C4-2B (cell line): ENCODE data around the gene NSD1.

Experiments used
- ZFX ChIP-seq: fragments of 450-650 bp; IDR thresholded peaks from 2 replicates; pipeline ENCODE4 v1.6.1; 2017
- TF ChIP-seq, protein P1 (sequence below): fragments of 450-650 bp; conservative IDR thresholded peaks from 2 replicates; pipeline ENCODE4 v1.5.1; 2017; ENCODE audit warnings: mild to moderate bottlenecking

DNA sequence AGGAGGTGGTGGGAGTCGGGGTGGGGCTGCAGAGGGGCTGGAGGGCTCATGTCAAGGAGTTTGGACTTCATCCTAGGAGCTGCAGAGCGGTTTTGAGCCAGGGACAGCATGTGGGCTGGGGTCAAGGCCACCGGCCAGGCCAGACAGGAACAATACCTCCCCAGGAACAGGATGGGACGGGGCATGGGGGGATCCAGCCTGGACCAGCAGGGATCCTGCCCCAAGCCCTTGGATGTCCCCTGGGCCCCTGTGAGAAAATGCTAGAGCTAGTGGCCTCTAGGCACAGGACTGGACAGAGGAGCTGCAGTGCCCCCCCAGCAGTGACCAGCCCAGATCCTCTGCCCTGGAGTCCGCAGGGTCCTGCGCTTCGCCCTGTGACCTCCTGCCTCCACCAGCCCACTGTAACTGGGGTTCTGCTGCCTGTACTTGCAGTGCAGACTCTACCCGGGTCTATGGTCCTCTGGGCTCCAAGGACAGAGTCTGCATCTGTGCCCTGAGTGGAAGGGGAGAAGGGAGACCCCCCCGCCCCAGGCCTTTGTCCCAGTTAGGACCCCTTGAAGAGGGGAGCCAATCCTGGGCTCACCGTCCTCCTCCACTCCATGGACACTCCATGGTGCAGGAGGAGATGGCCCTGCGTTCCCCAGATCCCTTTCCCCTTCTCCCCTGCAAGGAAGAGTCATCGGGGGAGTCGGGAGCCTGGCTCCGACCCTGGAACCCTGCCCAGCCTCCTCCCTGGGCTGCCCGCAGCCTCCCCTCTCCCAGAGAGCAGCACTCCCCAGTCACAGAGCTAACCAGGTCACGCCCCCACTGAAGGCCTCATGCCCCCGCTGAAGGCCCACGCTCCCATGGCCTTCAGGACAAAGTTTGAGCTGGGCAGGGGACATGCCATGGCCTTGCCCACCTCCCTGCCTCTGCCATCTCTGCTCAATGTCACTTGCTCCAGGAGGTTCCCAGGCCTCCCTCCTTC lies 181.1 kb downstream of the NSD1 start:
- TF ChIP-seq, protein P1, sequence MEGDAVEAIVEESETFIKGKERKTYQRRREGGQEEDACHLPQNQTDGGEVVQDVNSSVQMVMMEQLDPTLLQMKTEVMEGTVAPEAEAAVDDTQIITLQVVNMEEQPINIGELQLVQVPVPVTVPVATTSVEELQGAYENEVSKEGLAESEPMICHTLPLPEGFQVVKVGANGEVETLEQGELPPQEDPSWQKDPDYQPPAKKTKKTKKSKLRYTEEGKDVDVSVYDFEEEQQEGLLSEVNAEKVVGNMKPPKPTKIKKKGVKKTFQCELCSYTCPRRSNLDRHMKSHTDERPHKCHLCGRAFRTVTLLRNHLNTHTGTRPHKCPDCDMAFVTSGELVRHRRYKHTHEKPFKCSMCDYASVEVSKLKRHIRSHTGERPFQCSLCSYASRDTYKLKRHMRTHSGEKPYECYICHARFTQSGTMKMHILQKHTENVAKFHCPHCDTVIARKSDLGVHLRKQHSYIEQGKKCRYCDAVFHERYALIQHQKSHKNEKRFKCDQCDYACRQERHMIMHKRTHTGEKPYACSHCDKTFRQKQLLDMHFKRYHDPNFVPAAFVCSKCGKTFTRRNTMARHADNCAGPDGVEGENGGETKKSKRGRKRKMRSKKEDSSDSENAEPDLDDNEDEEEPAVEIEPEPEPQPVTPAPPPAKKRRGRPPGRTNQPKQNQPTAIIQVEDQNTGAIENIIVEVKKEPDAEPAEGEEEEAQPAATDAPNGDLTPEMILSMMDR: no peak
- TF ChIP-seq ZFX: no peak
